WTC11 (cell line): ENCODE results near the gene HTR1A. TPM values are rescaled to one million over a fixed set of nuclear protein-coding genes. Genes with fewer than 3 reads are reported as not detected.

Source experiments
- ATAC-seq: fragments of 200-7000 bp; cut with Tn5 transposase; 2 replicates; pipeline ENCODE4 v1.10.0; 2021; ENCODE audit warnings: mild to moderate bottlenecking, moderate library complexity
- CTCF ChIA-PET: fragments of 300-600 bp; sonication (Branson Sonifier 250); formaldehyde crosslinking; loops from one replicate; lab custom pipeline; 2021; ENCODE audit warnings: antibody characterized with exemption; lab: Charles Lee
- POLR2A ChIA-PET: fragments of 350-600 bp; sonication (Branson Sonifier 250); formaldehyde crosslinking; loops from one replicate; lab custom pipeline; 2021; ENCODE audit warnings: antibody characterized with exemption; lab: Charles Lee
- DNase-seq: peaks from one replicate; pipeline ENCODE4 v3.0.0; 2021; ENCODE audit warnings: low spot score
- H3K27ac Mint-ChIP-seq: 2 replicates; pipeline ENCODE4 v1.8.0; 2021; ENCODE audit warnings: mixed read lengths
- H3K27me3 Mint-ChIP-seq: 2 replicates; pipeline ENCODE4 v1.8.0; 2021; ENCODE audit warnings: low read depth, mild to moderate bottlenecking, moderate library complexity, mixed read lengths
- H3K36me3 Mint-ChIP-seq: 2 replicates; pipeline ENCODE4 v1.8.0; 2021; ENCODE audit warnings: mixed read lengths
- H3K4me1 Mint-ChIP-seq: 2 replicates; pipeline ENCODE4 v1.8.0; 2022; ENCODE audit warnings: mixed read lengths
- H3K4me3 Mint-ChIP-seq: 2 replicates; pipeline ENCODE4 v1.8.0; 2021; ENCODE audit warnings: mild to moderate bottlenecking, moderate library complexity, mixed read lengths
- H3K9me3 Mint-ChIP-seq: 2 replicates; pipeline ENCODE4 v1.8.0; 2021; ENCODE audit warnings: mixed read lengths
- FOXJ3 ChIP-seq: sonication (generic); formaldehyde crosslinking; IDR thresholded peaks from 2 replicates; pipeline ENCODE4 v1.9.0; 2021; ENCODE audit warnings: missing genetic modification reagents, mild to moderate bottlenecking, borderline replicate concordance
- FOXP4 ChIP-seq: sonication (generic); formaldehyde crosslinking; IDR thresholded peaks from 2 replicates; pipeline ENCODE4 v1.8.0; 2022; ENCODE audit warnings: mild to moderate bottlenecking, missing genetic modification reagents
- HMGA2 ChIP-seq: fragments of 250-450 bp; sonication (Bioruptor Pico); IDR thresholded peaks from 2 replicates; pipeline ENCODE4 v1.4.0; 2021; ENCODE audit warnings: mild to moderate bottlenecking, moderate library complexity
- MYBL2 ChIP-seq: sonication (generic); formaldehyde crosslinking; IDR thresholded peaks from 2 replicates; pipeline ENCODE4 v1.8.1; 2023; ENCODE audit warnings: mild to moderate bottlenecking, moderate library complexity, missing genetic modification reagents
- NFYB ChIP-seq: sonication (generic); formaldehyde crosslinking; conservative IDR thresholded peaks from 2 replicates; pipeline ENCODE4 v1.8.0; 2022; ENCODE audit warnings: low read depth, missing genetic modification reagents
- NR2C2 ChIP-seq: sonication (generic); formaldehyde crosslinking; IDR thresholded peaks from 2 replicates; pipeline ENCODE4 v1.8.0; 2022; ENCODE audit warnings: mild to moderate bottlenecking, missing genetic modification reagents
- ZBTB21 ChIP-seq: sonication (generic); formaldehyde crosslinking; IDR thresholded peaks from 2 replicates; pipeline ENCODE4 v1.8.1; 2023; ENCODE audit warnings: mild to moderate bottlenecking, missing genetic modification reagents, borderline replicate concordance
- ZNF532 ChIP-seq: fragments of 250-450 bp; sonication (Bioruptor Pico); IDR thresholded peaks from 2 replicates; pipeline ENCODE4 v1.9.0; 2021; ENCODE audit warnings: mild to moderate bottlenecking, borderline replicate concordance
- ZNF671 ChIP-seq: fragments of 250-450 bp; sonication (Bioruptor Pico); IDR thresholded peaks from 2 replicates; pipeline ENCODE4 v1.8.0; 2021; ENCODE audit warnings: mild to moderate bottlenecking
- total RNA-seq: library from RNA; stranded (reverse); gene quantifications from 3 replicates; pipeline ENCODE4 v1.2.3, GENCODE V29; 2021

HTR1A gene
- total RNA-seq, 1 experiment from 2014 or later: 0.52 TPM

GRCh38 chr5:63916786-63917185, 45.5 kb downstream of the HTR1A start (continued):
- TF ChIP-seq HMGA2 (CRISPR knock-in tag) (no peak), NR2C2 (CRISPR knock-in tag) (no peak), ZBTB21 (no peak), ZNF532 (CRISPR knock-in tag) (no peak), MYBL2 (CRISPR knock-in tag) (no peak), FOXJ3 (CRISPR knock-in tag) (no peak), ZNF671 (CRISPR knock-in tag) (no peak), NFYB (CRISPR knock-in tag) (no peak)

- H3K4me1 Mint-ChIP-seq: peaks cover 7% of the 10 kb centered on the region
- H3K27me3 Mint-ChIP-seq: no peaks in the 10 kb centered on the region
- H3K36me3 Mint-ChIP-seq: peaks cover 5% of the 10 kb centered on the region; the same call in 1 of the 2 replicates
- no peak for TF ChIP-seq FOXP4
- DNase-seq (no peak), ATAC-seq (no peak)
- no peak overlapping the region for H3K4me3 Mint-ChIP-seq
- H3K9me3 Mint-ChIP-seq: peaks cover 9% of the 10 kb centered on the region
- ChIA-PET CTCF (no interaction called here), POLR2A (no interaction called here)
- H3K27ac Mint-ChIP-seq: no peak overlapping the region
Observed at GRCh38 chr5:63911871-63912270, 50.4 kb downstream of the HTR1A start.

Other genes with a start within 250 kb of the HTR1A start
- 2.5 to 3.4 TPM (median 2.7 TPM) in 3 replicates for gene RNF180, start 203.4 kb upstream of the HTR1A start, total RNA-seq